22Rv1 (cell line): ENCODE results near the gene PHACTR1.

Experiments
- H3K27ac ChIP-seq: fragments of 450-650 bp; 2 replicates; pipeline ENCODE4 v1.5.1; 2017
- CTCF ChIP-seq: fragments of 450-650 bp; IDR thresholded peaks from 2 replicates; pipeline ENCODE4 v1.5.1; 2017; ENCODE audit warnings: mild to moderate bottlenecking
- ZFX ChIP-seq: fragments of 450-650 bp; IDR thresholded peaks from 2 replicates; pipeline ENCODE4 v1.6.1; 2017; ENCODE audit warnings: antibody characterized with exemption, borderline replicate concordance

Gene PHACTR1

GRCh38 chr6:12801141-12801540 lies 84.6 kb downstream of the PHACTR1 start:
- H3K27ac ChIP-seq, result no peak overlapping the region
- TF ChIP-seq ZFX (no peak), CTCF (no peak)

GRCh38 chr6:12802440-12802839 lies 85.9 kb downstream of the PHACTR1 start:
- TF ChIP-seq ZFX, result no peak
- no peak for TF ChIP-seq CTCF

GRCh38 chr6:12803486-12803885 lies 86.9 kb downstream of the PHACTR1 start:
- no peak overlapping the region for H3K27ac ChIP-seq
- TF ChIP-seq CTCF (no peak), ZFX (no peak)

More at GRCh38 chr6:12802440-12802839, 85.9 kb downstream of the PHACTR1 start:
- no peak overlapping the region for H3K27ac ChIP-seq

GRCh38 chr6:12804952-12805645 lies 88.5 kb downstream of the PHACTR1 start:
- no peak overlapping the region for H3K27ac ChIP-seq
- TF ChIP-seq CTCF (no peak), ZFX (no peak)

GRCh38 chr6:12806136-12806535 lies 89.6 kb downstream of the PHACTR1 start:
- H3K27ac ChIP-seq, result no peak overlapping the region
- TF ChIP-seq CTCF (no peak), ZFX (no peak)

GRCh38 chr6:12806796-12807195 lies 90.2 kb downstream of the PHACTR1 start:
- H3K27ac ChIP-seq, result no peak overlapping the region
- no peak for TF ChIP-seq ZFX

GRCh38 chr6:12811519-12811918 lies 95.0 kb downstream of the PHACTR1 start:
- no peak for TF ChIP-seq CTCF
- TF ChIP-seq ZFX, result no peak
- H3K27ac ChIP-seq, result no peak overlapping the region

GRCh38 chr6:12813321-12813720 lies 96.8 kb downstream of the PHACTR1 start:
- TF ChIP-seq ZFX, result no peak
- no peak for TF ChIP-seq CTCF

More at GRCh38 chr6:12813321-12813720, 96.8 kb downstream of the PHACTR1 start:
- H3K27ac ChIP-seq, result no peak overlapping the region
